ENCODE measurements around the gene COPS7B.

The COPS7B gene

DNA sequence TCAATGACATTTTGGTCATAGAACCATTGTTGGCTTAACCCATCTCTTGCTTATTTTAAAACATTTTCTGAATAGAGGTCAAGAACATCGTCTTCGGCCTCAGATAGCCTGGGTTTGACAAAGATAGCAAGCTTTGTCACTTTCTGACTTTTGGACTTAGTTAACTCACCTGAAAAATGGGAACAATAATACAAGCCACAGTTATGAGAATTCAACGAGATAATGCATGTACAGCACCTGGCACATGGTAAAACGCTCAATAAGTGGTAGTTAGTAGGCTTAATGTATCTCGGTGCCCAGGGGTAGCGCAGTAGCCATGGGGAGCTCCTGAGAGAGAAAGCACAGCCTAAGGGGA, 446 bp upstream of the COPS7B start:
- DNase-seq (ENCODE audit: low read depth, low spot score): no peak

DNA sequence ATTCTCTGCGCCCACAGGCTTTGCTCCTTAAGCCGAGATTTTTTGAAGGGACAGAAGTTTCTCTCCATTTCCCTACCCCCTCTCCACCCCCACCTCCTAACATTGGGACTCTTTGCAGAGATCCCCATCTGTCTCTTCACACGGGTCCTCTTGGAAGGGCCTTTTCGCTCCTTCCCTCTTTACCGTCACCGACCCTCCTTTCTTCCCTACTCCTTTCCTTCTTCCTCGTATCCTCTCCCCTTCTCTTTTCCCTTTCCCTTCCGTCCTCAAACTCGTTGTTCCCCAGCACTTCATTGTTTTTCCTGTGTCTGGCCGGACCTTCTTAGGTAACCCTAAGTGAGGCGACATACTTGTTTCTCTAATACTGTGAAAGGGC, 660 bp downstream of the COPS7B start:
- no peak for DNase-seq (ENCODE audit: low read depth, low spot score)

DNA sequence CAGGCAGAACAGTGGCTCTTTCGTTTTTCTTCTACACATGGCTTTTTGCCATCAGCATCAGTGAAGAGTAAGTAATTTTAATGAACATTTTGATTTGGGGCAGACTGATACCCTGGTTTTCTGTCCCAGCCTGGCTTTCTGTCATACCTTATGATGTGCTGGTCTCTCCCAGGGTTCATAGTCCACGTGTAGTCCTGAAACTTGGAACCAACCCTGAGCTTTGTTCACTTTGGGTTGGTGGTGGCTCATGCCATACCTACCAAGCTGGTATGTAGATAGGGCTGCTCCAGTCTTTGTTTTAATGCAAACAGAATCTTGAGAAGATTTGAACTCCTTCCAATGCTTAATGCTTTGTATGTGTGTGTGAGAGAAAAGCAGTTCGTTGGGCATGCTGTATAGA, 4.9 kb downstream of the COPS7B start:
- no peak for DNase-seq (ENCODE audit: low read depth, low spot score)

DNA sequence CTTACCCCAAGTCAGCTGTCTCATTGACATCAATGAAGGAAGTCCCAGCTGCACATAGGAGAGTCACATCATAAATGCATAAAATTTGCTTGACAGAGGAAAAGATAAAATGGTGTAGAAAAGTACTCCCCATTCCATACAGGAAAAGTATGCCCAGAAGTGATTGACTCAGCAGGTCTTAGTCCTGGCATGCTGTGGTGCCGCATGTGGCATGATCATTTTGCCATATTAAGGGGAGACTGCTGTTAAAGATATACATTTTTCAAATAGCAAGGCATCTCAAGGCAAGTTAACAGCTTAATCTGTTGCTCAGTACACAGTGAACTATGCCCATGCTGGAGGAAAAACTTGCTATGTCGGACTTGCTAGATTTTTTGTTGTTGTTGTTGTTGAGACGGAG, 8.1 kb downstream of the COPS7B start:
- no peak for DNase-seq (ENCODE audit: low read depth, low spot score)

DNA sequence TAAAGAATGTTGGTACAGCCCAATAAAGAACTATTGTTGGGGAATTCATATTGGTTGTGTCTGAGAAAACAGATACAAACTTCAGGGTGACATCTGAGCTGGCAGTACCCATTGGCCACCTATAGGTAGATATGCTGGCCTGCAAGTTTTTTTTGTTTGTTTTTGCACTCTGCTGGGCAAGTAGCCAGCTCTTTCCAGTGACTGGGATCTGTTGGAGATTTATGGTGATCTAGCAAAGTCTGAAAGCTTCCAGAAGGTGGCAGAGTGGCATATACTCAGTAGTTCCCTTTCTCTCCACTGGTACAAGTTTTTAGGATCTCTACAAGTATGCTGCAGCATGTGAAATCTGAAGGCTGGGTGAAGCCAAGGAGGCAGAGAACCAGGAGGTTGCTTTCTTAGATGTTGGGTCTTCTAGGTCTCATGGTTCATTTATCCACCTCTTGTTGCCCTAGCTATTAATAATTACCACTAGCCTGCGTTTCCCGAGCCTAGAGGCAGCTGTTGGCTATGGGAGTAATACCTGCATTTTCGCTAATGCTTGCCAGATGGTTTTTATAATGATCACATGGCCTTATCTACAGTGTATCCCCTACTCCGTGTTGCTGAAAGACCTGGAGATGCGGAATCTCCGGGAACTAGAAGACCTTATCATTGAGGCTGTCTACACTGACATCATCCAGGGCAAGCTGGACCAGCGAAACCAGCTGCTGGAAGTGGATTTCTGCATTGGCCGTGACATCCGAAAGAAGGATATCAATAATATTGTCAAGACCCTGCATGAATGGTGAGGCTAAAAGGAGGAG, 9.5 kb downstream of the COPS7B start:
- DNase-seq (ENCODE audit: low read depth, low spot score): no peak

DNA sequence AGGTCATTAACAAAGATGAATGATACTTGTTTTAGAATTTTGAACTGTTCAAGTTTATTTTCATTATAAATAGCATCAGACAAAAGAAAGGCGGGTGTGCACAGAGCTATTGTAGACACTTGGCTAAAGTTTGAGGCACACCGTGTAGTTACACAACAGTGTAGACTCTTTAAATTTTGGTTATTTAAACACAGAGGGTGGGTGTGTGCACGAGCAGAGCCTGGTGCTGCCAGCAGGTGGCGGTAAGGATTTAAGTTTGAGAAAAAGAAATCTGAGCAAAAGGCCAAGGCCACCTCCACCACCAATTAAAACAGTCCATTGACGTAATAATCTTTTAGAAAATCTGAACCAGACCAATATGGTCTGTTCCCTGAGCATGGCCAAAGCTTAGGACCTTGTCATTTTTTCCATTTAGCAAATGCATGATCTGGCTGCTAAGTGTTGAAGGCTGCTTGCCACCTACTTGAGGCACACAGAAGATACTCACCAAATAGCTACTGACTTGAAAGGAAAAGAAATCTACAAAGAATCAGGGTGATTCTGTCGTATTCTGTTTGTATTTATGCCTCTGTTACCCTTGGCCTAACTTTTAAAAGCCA, 14.3 kb downstream of the COPS7B start:
- DNase-seq (ENCODE audit: low read depth, low spot score): no peak

DNA sequence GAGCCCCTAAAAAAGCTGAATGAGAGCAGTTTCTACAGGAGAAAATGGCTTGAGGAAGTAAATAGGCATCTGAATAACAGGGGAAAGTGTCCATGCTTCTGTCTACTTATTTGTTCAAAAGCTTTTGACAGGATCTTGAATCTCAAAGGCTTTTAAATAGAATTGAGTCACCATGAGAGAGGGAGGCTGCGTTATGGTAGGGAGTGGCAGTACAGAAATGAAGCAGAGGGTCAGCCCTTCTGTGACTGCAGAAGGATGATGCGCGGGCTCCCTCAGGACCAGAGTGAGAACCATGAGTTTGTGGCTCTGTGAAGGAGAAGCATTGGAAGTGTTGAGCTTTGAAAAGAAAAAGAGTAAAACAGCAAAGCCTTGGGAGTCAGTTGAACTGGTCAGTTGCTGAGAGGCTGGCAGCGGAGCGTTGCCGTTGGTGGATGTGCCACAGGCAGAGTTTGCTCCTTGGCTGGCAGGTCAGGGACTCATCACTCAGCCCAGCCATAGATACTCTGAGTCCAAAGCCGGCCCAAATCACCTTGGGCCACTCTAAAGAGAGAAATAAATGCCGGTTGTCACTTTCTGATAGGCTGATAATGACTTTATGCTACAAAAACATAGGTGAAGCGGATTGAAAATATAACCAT, 17.4 kb downstream of the COPS7B start:
- no peak for DNase-seq (ENCODE audit: low read depth, low spot score)

DNA sequence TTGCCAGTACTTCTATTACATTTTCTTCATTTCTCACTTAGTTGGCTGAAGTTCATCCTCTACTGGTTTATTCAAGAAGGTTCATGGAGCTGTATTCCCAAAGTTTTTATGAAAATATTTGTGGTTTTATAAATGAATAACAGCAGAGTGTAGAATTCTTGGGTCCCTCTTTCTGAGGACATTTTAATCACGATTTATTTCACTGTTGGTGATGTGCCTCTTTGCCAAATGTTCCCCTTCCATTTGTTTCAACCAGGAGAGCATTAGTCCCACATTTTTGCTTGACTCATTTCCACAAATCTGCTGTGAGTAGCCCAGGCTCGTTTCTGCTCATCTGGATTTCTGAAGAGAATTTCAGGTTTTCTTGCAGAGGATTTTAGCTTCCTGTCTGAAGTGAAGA, 20.8 kb downstream of the COPS7B start:
- no peak for DNase-seq (ENCODE audit: low read depth, low spot score)

DNA sequence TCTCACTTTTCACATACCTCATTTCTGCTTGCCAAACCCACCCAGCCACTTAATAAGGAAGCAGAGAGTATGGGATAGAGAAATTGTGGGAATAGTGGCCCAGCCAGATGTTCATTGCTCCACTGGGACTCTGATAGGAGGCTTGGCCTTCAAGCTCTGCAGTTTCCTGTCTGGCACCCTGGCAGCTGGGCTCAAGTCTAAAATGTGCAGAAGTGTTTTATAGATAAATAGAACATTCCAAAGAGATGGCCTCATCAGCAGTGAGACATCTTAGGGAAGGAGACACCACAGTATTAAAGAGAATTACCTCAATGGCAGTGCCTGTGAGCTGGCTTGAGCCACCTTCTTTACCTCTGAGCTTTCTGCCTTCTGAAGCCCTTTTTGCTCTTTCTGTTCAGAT, 24.7 kb downstream of the COPS7B start:
- no peak for DNase-seq (ENCODE audit: low read depth, low spot score)

DNA sequence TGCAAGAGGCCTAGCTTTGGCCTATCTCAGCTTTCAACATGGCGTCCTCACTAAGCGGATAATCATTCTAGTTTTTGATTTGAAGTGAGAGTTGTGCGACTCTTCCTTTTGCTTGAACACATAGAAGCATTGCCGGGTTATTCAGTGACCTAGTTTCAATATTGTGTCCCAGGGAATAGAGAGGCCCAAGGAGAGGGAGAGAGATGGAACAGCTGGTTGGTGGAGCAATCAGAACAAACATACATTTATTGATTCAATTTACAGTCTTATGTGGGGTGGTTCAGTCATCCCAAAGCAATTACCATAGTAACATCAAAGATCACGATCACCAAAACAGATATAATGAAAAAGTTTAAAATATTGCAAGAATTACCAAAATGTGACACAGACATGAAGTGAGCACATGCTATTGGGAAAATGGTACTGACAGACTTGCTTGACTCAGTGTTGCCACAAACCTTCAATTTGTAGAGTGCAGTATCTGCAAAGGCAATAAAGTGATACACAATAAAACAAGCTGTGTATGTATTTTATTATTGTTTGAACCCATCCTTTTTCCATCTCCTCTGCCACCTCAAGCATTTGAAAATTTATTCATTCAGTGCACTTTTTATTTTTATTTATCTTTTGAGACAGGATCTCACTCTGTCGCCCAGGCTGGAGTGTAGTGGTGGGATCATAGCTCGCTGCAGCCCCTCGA, 30.2 kb downstream of the COPS7B start:
- no peak for DNase-seq (ENCODE audit: low read depth, low spot score)

DNA sequence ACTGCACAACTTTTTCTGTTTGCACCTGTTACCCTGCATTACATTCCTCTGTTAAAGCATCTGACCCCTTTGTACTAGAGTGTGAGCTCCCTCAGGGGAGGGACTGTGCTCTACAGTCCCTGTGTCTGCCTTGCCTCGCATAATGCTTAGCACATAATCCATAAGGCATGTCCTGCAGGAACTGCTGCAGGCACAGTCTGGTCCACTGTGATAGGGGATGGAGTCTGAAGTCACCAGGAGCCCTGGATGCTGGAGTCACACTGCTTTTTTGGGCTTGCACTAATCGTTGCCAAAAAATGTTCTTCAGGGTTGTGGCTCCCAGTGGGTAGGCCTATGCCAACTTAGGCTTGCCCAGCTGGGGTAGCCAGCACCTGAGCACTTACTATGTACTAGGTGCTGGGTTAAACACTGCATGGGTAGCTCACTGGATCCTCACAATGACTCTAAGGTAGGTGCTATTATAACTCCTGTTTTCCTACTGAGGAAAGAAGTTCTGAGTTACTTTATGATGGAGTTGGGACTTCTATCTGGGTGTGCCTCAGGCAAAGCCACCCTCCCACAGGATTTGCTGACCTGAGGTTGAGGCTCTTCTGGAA, 33.3 kb downstream of the COPS7B start:
- DNase-seq (ENCODE audit: low read depth, low spot score): no peak

DNA sequence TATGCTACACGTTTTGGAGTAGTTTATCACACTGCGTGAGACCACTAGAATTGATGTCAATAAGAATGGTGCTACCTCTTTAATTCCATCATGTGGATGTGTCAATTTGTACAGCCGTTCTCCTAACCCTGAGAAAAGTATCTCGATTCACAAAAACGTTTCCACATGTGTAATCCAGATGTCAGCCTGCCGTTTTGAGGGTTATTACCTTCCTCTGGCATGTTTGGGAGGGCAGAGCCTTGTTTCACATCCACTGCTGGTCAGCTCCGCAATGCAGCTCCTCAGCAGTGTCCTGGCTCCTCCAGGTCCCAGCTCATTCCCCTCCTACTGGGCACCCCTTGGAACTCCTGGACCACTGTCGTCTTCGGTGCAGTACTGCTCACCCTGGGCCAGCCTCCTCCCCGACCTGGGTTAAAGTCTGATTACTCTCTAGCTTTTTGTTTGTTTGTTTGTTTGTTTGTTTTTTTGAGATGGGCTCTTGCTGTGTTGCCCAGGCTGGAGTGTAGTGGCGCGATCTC, 34.6 kb downstream of the COPS7B start:
- no peak for DNase-seq (ENCODE audit: low read depth, low spot score)

DNA sequence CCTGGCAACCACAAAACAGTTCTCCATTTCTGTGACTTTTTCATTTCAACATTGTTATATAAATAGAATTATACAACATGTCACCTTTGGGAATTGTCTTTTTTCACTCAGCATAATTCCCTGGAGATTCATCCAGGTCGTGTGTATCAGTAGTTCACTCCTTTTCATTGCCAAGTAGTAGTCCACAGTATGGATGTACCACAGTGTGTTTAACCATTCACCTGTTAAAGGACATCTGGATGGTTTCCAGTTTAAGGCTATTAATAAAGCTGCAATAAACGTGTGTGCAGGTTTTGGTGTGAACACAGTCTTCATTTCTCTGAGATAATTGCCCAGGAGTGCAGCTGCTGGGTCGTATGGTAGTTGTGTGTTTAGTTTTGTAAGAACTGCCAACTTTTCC, 35.7 kb downstream of the COPS7B start:
- DNase-seq (ENCODE audit: low read depth, low spot score): no peak

DNA sequence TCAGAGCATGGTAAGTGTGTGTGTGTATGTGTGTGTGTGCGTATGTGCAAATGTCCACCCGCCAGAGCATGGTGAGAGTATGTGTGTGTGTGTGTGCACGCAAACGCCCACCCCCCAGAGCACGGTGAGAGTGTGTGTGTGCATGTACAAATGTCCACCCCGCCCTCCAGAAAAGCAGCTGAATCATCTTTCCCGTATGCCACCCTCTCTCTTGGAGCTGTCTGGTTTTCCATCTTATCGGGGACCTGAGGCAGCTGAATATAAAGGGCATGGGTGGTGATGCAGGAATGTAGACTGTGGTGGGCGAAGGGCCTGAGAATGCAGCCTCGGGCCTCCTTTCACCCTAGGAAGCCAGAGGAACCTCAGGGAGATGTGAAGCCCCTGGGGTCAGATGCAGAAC, 66.9 kb downstream of the COPS7B start:
- no peak for DNase-seq (ENCODE audit: low read depth, low spot score)

DNA sequence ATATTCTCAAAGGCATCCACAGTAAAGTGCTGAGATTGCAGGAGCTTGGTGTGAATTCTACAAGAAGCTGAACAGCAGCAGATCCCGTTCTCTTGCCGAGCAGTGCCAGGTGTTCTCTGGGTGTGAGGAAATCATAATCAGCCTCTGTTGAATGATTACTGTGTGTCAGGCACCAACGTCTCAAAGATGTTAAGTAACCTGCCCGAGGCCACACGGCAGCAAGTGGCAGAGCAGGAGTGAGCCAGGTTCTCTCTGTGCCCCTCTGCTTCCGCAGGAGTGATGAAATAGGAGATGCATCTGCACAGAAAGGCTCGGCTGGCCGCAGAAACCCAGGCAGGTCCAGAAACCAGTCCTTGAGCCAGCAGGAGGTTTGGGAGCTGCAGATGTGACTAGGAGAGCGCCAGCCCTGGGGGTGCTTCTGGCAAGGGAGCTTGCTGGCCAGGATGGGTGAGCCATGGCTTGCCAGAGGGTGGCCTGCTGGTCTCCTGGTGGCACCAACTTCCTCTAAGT, 68.4 kb downstream of the COPS7B start:
- no peak for DNase-seq (ENCODE audit: low read depth, low spot score)

DNA sequence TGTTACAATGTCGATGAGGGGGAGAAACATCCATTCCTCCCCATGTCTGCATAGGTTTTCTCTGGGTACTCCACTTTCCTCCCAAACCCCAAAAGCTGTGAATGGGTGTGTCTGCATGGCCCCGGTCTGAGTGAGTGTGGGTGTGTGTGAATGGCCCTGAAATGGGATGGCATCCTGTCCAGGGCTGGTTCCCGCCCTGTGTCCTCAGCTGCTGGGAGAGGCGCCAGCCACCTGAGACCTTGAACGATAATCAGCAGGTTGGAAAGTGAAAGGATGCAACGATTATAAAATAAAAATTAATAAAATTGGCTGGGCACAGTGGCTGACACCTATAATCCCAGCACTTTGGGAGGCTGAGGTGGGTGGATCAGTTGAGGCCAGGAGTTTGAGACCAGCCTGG, 70.7 kb downstream of the COPS7B start:
- DNase-seq (ENCODE audit: low read depth, low spot score): no peak

Data from iPS DF 19.7 (cell line).